ENCODE measurements around the gene CDH4.

Gene CDH4

DNA sequence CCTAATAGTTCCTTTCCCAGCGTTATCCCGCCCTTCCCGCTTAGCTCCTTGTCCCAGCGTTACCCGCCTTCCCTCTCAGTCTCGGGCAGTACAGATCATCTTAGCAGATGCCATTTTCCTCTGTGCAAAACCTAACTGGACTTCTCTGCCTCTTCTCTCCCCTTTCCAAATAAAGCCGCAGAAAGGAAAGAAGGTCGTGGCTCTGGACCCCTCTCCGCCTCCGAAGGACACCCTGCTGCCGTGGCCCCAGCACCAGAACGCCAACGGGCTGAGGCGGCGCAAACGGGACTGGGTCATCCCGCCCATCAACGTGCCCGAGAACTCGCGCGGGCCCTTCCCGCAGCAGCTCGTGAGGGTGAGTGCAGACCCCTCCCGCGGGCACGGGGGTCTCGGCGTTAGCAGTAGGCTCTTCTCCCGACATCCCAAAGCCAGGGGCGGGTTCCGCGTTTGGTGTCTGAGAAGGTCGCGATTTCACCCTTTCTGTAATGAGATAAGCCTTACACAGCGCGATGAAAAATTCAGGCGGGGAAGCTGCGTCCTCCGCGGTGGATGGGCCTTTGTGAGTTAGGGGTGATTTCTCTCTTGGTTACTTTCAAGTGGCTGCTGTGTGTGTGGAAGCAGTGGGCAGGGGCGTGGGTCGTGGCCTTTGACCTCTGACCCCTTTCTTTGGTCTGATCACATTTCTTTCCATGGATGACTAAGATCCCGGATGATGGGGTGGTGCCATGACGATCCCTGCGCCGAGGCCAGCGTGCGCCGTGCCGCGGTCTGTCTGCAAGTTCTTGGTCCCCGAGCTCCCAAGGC is 521.0 kb downstream of the CDH4 start:
- H3K4me1 ChIP-seq (ENCODE audit: control insufficient read depth in 5 of 5, insufficient read depth in 5 of 5, low read length in 5 of 5) = no peaks in the 10 kb centered on the region
- H3K27me3 ChIP-seq (ENCODE audit: control insufficient read depth in 5 of 5, insufficient read depth in 4 of 5, low read length in 5 of 5) = peaks cover 0 to 11% (median 7%) of the 10 kb centered on the region in 5 donors
- H3K27ac ChIP-seq (ENCODE audit: low read depth, low read length) = no peak overlapping the region
- H3K4me3 ChIP-seq (ENCODE audit: low read depth in 1 of 5, low read length in 5 of 5) = no peak overlapping the region
- H3K9ac ChIP-seq (ENCODE audit: low read length in 5 of 5) = no peak overlapping the region
- no peaks in the 10 kb centered on the region for H3K9me3 ChIP-seq (ENCODE audit: control insufficient read depth in 5 of 5, low read length in 5 of 5)
- no peaks in the 10 kb centered on the region for H3K36me3 ChIP-seq (ENCODE audit: control insufficient read depth in 5 of 5, insufficient read depth in 5 of 5, low read length in 5 of 5)

GRCh38 chr20:61773926-61774587 is 522.0 kb downstream of the CDH4 start:
- H3K36me3 ChIP-seq (ENCODE audit: control insufficient read depth in 5 of 5, insufficient read depth in 5 of 5, low read length in 5 of 5) = no peaks in the 10 kb centered on the region
- no peak overlapping the region for H3K4me3 ChIP-seq (ENCODE audit: low read depth in 1 of 5, low read length in 5 of 5)
- H3K27me3 ChIP-seq (ENCODE audit: control insufficient read depth in 5 of 5, insufficient read depth in 4 of 5, low read length in 5 of 5) = peaks cover under 1 to 11% (median 7%) of the 10 kb centered on the region in 5 donors
- H3K4me1 ChIP-seq (ENCODE audit: control insufficient read depth in 5 of 5, insufficient read depth in 5 of 5, low read length in 5 of 5) = no peaks in the 10 kb centered on the region
- H3K27ac ChIP-seq (ENCODE audit: low read depth, low read length) = no peak overlapping the region
- no peak overlapping the region for H3K9ac ChIP-seq (ENCODE audit: low read length in 5 of 5)
- no peaks in the 10 kb centered on the region for H3K9me3 ChIP-seq (ENCODE audit: control insufficient read depth in 5 of 5, low read length in 5 of 5)

DNA sequence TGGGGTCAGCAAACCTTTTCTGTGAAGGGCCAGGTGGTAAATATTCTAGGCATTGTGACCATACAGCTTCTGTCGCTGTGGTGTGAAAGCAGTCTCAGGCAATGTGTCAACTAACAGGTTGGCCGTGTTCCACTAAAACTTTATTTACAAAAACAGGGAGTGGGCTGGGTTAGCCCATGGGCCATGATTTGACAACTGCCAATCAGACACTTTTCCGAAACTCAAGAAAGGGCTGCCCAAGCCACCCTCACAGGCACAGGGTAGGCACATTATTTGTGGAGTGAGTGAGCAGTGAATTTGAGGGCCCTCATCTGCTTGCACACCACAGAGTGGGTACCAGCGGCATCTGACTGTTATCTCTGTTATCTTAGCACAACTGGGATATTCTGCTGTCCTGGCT is 523.4 kb downstream of the CDH4 start:
- H3K9me3 ChIP-seq (ENCODE audit: control insufficient read depth in 5 of 5, low read length in 5 of 5) = peaks cover 0 to 4% (median 0%) of the 10 kb centered on the region in 5 donors
- peaks cover 3 to 11% (median 5%) of the 10 kb centered on the region in 5 donors for H3K27me3 ChIP-seq (ENCODE audit: control insufficient read depth in 5 of 5, insufficient read depth in 4 of 5, low read length in 5 of 5)
- no peak overlapping the region for H3K4me3 ChIP-seq (ENCODE audit: low read depth in 1 of 5, low read length in 5 of 5)
- no peak overlapping the region for H3K9ac ChIP-seq (ENCODE audit: low read length in 5 of 5)
- H3K4me1 ChIP-seq (ENCODE audit: control insufficient read depth in 5 of 5, insufficient read depth in 5 of 5, low read length in 5 of 5) = no peaks in the 10 kb centered on the region
- H3K27ac ChIP-seq (ENCODE audit: low read depth, low read length) = no peak overlapping the region
- no peaks in the 10 kb centered on the region for H3K36me3 ChIP-seq (ENCODE audit: control insufficient read depth in 5 of 5, insufficient read depth in 5 of 5, low read length in 5 of 5)

GRCh38 chr20:61776491-61777075 is 524.5 kb downstream of the CDH4 start:
- Histone ChIP-seq H3K27me3 (ENCODE audit: control insufficient read depth in 5 of 5, insufficient read depth in 4 of 5, low read length in 5 of 5) (peaks cover 3 to 11% (median 5%) of the 10 kb centered on the region in 5 donors), H3K4me1 (ENCODE audit: control insufficient read depth in 5 of 5, insufficient read depth in 5 of 5, low read length in 5 of 5) (no peaks in the 10 kb centered on the region), H3K36me3 (ENCODE audit: control insufficient read depth in 5 of 5, insufficient read depth in 5 of 5, low read length in 5 of 5) (no peaks in the 10 kb centered on the region), H3K4me3 (ENCODE audit: low read depth in 1 of 5, low read length in 5 of 5) (no peak overlapping the region), H3K9me3 (ENCODE audit: control insufficient read depth in 5 of 5, low read length in 5 of 5) (peaks cover 0 to 13% (median 10%) of the 10 kb centered on the region in 5 donors), H3K27ac (ENCODE audit: low read depth, low read length) (no peak overlapping the region), H3K9ac (ENCODE audit: low read length in 5 of 5) (no peak overlapping the region)

GRCh38 chr20:61777773-61778494 is 525.9 kb downstream of the CDH4 start:
- Histone ChIP-seq H3K9ac (ENCODE audit: low read length in 5 of 5) (no peak overlapping the region), H3K9me3 (ENCODE audit: control insufficient read depth in 5 of 5, low read length in 5 of 5) (peaks cover 0 to 16% (median 14%) of the 10 kb centered on the region in 5 donors), H3K36me3 (ENCODE audit: control insufficient read depth in 5 of 5, insufficient read depth in 5 of 5, low read length in 5 of 5) (no peaks in the 10 kb centered on the region), H3K27ac (ENCODE audit: low read depth, low read length) (no peak overlapping the region), H3K4me1 (ENCODE audit: control insufficient read depth in 5 of 5, insufficient read depth in 5 of 5, low read length in 5 of 5) (no peaks in the 10 kb centered on the region), H3K27me3 (ENCODE audit: control insufficient read depth in 5 of 5, insufficient read depth in 4 of 5, low read length in 5 of 5) (peaks cover 3 to 11% (median 5%) of the 10 kb centered on the region in 5 donors), H3K4me3 (ENCODE audit: low read depth in 1 of 5, low read length in 5 of 5) (no peak overlapping the region)

DNA sequence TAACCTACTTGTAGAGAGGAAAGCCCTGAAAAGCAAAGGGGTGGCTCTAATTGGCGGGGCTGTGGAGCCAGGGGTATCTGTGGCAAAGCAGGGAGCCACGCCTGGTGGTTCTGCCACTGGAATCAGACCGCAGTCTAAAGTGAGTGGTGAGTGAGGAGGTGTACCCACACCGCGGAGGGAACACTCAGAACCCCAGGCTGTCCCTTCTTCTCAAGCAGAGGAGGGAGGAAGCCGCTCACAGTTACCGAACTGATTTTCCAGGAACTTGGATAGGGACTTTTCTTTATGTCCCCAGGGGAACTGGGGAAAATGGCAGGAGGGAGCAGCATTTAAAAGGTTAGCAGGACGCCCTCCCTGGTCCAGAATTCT is 526.4 kb downstream of the CDH4 start:
- Histone ChIP-seq H3K27ac (ENCODE audit: low read depth, low read length) (no peak overlapping the region), H3K4me3 (ENCODE audit: low read depth in 1 of 5, low read length in 5 of 5) (no peak overlapping the region), H3K36me3 (ENCODE audit: control insufficient read depth in 5 of 5, insufficient read depth in 5 of 5, low read length in 5 of 5) (no peaks in the 10 kb centered on the region), H3K9ac (ENCODE audit: low read length in 5 of 5) (no peak overlapping the region), H3K27me3 (ENCODE audit: control insufficient read depth in 5 of 5, insufficient read depth in 4 of 5, low read length in 5 of 5) (peaks cover 5 to 11% (median 5%) of the 10 kb centered on the region in 5 donors), H3K9me3 (ENCODE audit: control insufficient read depth in 5 of 5, low read length in 5 of 5) (peaks cover 0 to 16% (median 14%) of the 10 kb centered on the region in 5 donors), H3K4me1 (ENCODE audit: control insufficient read depth in 5 of 5, insufficient read depth in 5 of 5, low read length in 5 of 5) (peaks cover 0 to 2% (median 0%) of the 10 kb centered on the region in 5 donors)

- Histone ChIP-seq H3K9ac (ENCODE audit: low read length in 5 of 5) (no peak overlapping the region), H3K9me3 (ENCODE audit: control insufficient read depth in 5 of 5, low read length in 5 of 5) (peaks cover 0 to 16% (median 14%) of the 10 kb centered on the region in 5 donors), H3K4me3 (ENCODE audit: low read depth in 1 of 5, low read length in 5 of 5) (no peak overlapping the region), H3K27ac (ENCODE audit: low read depth, low read length) (no peak overlapping the region), H3K36me3 (ENCODE audit: control insufficient read depth in 5 of 5, insufficient read depth in 5 of 5, low read length in 5 of 5) (no peaks in the 10 kb centered on the region), H3K4me1 (ENCODE audit: control insufficient read depth in 5 of 5, insufficient read depth in 5 of 5, low read length in 5 of 5) (peaks cover 0 to 4% (median 0%) of the 10 kb centered on the region in 5 donors), H3K27me3 (ENCODE audit: control insufficient read depth in 5 of 5, insufficient read depth in 4 of 5, low read length in 5 of 5) (peaks cover 4 to 11% (median 5%) of the 10 kb centered on the region in 5 donors)
Measured at GRCh38 chr20:61779176-61779965, 527.3 kb downstream of the CDH4 start.

- Histone ChIP-seq H3K9ac (ENCODE audit: low read length in 5 of 5) (no peak overlapping the region), H3K27ac (ENCODE audit: low read depth, low read length) (no peak overlapping the region), H3K36me3 (ENCODE audit: control insufficient read depth in 5 of 5, insufficient read depth in 5 of 5, low read length in 5 of 5) (no peaks in the 10 kb centered on the region), H3K4me1 (ENCODE audit: control insufficient read depth in 5 of 5, insufficient read depth in 5 of 5, low read length in 5 of 5) (peaks cover 0 to 4% (median 0%) of the 10 kb centered on the region in 5 donors), H3K9me3 (ENCODE audit: control insufficient read depth in 5 of 5, low read length in 5 of 5) (peaks cover 0 to 16% (median 14%) of the 10 kb centered on the region in 5 donors), H3K27me3 (ENCODE audit: control insufficient read depth in 5 of 5, insufficient read depth in 4 of 5, low read length in 5 of 5) (peaks cover 4 to 13% (median 10%) of the 10 kb centered on the region in 5 donors), H3K4me3 (ENCODE audit: low read depth in 1 of 5, low read length in 5 of 5) (no peak overlapping the region)
Measured at GRCh38 chr20:61780066-61780465, 528.0 kb downstream of the CDH4 start.

Measured in subcutaneous abdominal adipose tissue (tissue), 5 donors.